Measurements from ENCODE around the gene C20orf202.

DNA sequence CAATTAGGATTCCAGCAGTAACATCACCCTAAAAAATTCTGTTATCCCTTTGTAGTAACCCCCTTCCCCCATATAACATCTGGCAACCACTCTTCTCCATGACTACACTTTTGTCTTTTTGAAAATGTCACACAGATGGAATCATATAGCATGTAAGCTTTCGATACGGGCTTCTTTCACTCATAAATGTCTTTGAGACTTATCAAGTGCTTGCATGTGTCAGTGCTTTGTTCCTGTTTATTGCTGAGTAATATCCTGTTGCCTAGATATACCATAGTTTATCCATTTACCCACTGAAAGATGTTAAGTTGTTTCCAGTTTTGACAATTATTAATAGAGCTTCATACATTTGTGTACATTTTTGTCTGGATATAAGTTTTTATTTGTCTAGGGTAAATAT is 52.4 kb downstream of the C20orf202 start:
- TF ChIP-seq, protein P1, sequence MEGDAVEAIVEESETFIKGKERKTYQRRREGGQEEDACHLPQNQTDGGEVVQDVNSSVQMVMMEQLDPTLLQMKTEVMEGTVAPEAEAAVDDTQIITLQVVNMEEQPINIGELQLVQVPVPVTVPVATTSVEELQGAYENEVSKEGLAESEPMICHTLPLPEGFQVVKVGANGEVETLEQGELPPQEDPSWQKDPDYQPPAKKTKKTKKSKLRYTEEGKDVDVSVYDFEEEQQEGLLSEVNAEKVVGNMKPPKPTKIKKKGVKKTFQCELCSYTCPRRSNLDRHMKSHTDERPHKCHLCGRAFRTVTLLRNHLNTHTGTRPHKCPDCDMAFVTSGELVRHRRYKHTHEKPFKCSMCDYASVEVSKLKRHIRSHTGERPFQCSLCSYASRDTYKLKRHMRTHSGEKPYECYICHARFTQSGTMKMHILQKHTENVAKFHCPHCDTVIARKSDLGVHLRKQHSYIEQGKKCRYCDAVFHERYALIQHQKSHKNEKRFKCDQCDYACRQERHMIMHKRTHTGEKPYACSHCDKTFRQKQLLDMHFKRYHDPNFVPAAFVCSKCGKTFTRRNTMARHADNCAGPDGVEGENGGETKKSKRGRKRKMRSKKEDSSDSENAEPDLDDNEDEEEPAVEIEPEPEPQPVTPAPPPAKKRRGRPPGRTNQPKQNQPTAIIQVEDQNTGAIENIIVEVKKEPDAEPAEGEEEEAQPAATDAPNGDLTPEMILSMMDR (IDR thresholded peaks at IDR 0.05 in 8 of 11, conservative IDR thresholded peaks at IDR 0.05 in 3 of 11) = no peak
- TF ChIP-seq POLR2A (IDR thresholded peaks at IDR 0.05) = no peak
